WTC11 (cell line): Measurements from ENCODE around the gene EBNA1BP2. TPM values are rescaled to one million over a fixed set of nuclear protein-coding genes. Genes with fewer than 3 reads are reported as not detected.
A peak's percentile ranks its signal among the peaks of the same experiment; 100 is the strongest.

ENCODE experiments used
- ATAC-seq: fragments of 200-7000 bp; cut with Tn5 transposase; 2 replicates; pipeline ENCODE4 v1.10.0; 2021; ENCODE audit warnings: mild to moderate bottlenecking, moderate library complexity
- CTCF ChIA-PET: fragments of 300-600 bp; sonication (Branson Sonifier 250); formaldehyde crosslinking; loops from one replicate; lab custom pipeline; 2021; ENCODE audit warnings: antibody characterized with exemption; lab: Charles Lee
- POLR2A ChIA-PET: fragments of 350-600 bp; sonication (Branson Sonifier 250); formaldehyde crosslinking; loops from one replicate; lab custom pipeline; 2021; ENCODE audit warnings: antibody characterized with exemption; lab: Charles Lee
- DNase-seq: peaks from one replicate; pipeline ENCODE4 v3.0.0; 2021; ENCODE audit warnings: low spot score
- H3K27ac Mint-ChIP-seq: 2 replicates; pipeline ENCODE4 v1.8.0; 2021; ENCODE audit warnings: mixed read lengths
- H3K27me3 Mint-ChIP-seq: 2 replicates; pipeline ENCODE4 v1.8.0; 2021; ENCODE audit warnings: low read depth, mild to moderate bottlenecking, moderate library complexity, mixed read lengths
- H3K36me3 Mint-ChIP-seq: 2 replicates; pipeline ENCODE4 v1.8.0; 2021; ENCODE audit warnings: mixed read lengths
- H3K4me1 Mint-ChIP-seq: 2 replicates; pipeline ENCODE4 v1.8.0; 2022; ENCODE audit warnings: mixed read lengths
- H3K4me3 Mint-ChIP-seq: 2 replicates; pipeline ENCODE4 v1.8.0; 2021; ENCODE audit warnings: mild to moderate bottlenecking, moderate library complexity, mixed read lengths
- H3K9me3 Mint-ChIP-seq: 2 replicates; pipeline ENCODE4 v1.8.0; 2021; ENCODE audit warnings: mixed read lengths
- AR ChIP-seq: fragments of 250-450 bp; sonication (Bioruptor Pico); IDR thresholded peaks from 2 replicates; pipeline ENCODE4 v1.9.0; 2021; ENCODE audit warnings: mild to moderate bottlenecking
- ATF1 ChIP-seq: sonication (generic); formaldehyde crosslinking; IDR thresholded peaks from 2 replicates; pipeline ENCODE4 v1.8.1; 2023; ENCODE audit warnings: mild to moderate bottlenecking, moderate library complexity, missing genetic modification reagents
- CBFB ChIP-seq: sonication (generic); formaldehyde crosslinking; IDR thresholded peaks from 2 replicates; pipeline ENCODE4 v1.8.1; 2022; ENCODE audit warnings: mild to moderate bottlenecking, low read depth, missing genetic modification reagents
- EMX1 ChIP-seq: fragments of 250-450 bp; sonication (Bioruptor Pico); IDR thresholded peaks from 2 replicates; pipeline ENCODE4 v1.8.0; 2021; ENCODE audit warnings: mild to moderate bottlenecking
- ERG ChIP-seq: fragments of 250-450 bp; sonication (Bioruptor Pico); IDR thresholded peaks from 2 replicates; pipeline ENCODE4 v1.8.0; 2021; ENCODE audit warnings: mild to moderate bottlenecking
- ETV6 ChIP-seq: sonication (generic); formaldehyde crosslinking; IDR thresholded peaks from 2 replicates; pipeline ENCODE4 v1.8.1; 2022; ENCODE audit warnings: mild to moderate bottlenecking, missing genetic modification reagents
- FOXK1 ChIP-seq: sonication (generic); formaldehyde crosslinking; IDR thresholded peaks from 2 replicates; pipeline ENCODE4 v1.8.0; 2022; ENCODE audit warnings: mild to moderate bottlenecking, moderate library complexity, missing genetic modification reagents
- HMGA2 ChIP-seq: fragments of 250-450 bp; sonication (Bioruptor Pico); IDR thresholded peaks from 2 replicates; pipeline ENCODE4 v1.4.0; 2021; ENCODE audit warnings: mild to moderate bottlenecking, moderate library complexity
- KAT7 ChIP-seq: sonication (generic); formaldehyde crosslinking; IDR thresholded peaks from 2 replicates; pipeline ENCODE4 v1.8.1; 2023; ENCODE audit warnings: missing genetic modification reagents, mild to moderate bottlenecking, borderline replicate concordance
- NR2C2 ChIP-seq: sonication (generic); formaldehyde crosslinking; IDR thresholded peaks from 2 replicates; pipeline ENCODE4 v1.8.0; 2022; ENCODE audit warnings: mild to moderate bottlenecking, missing genetic modification reagents
- PRRX2 ChIP-seq: fragments of 250-450 bp; sonication (Bioruptor Pico); IDR thresholded peaks from 2 replicates; pipeline ENCODE4 v1.8.0; 2021; ENCODE audit warnings: mild to moderate bottlenecking
- SMAD3 ChIP-seq: sonication (generic); formaldehyde crosslinking; IDR thresholded peaks from 2 replicates; pipeline ENCODE4 v1.8.0; 2022; ENCODE audit warnings: missing genetic modification reagents, mild to moderate bottlenecking, borderline replicate concordance
- SP1 ChIP-seq: sonication (generic); formaldehyde crosslinking; conservative IDR thresholded peaks from 2 replicates; pipeline ENCODE4 v1.8.1; 2022; ENCODE audit warnings: missing genetic modification reagents
- TEAD1 ChIP-seq: sonication (generic); formaldehyde crosslinking; IDR thresholded peaks from 2 replicates; pipeline ENCODE4 v1.8.0; 2022; ENCODE audit warnings: mild to moderate bottlenecking, missing genetic modification reagents
- USF1 ChIP-seq: sonication (generic); formaldehyde crosslinking; IDR thresholded peaks from 2 replicates; pipeline ENCODE4 v1.8.0; 2022; ENCODE audit warnings: mild to moderate bottlenecking, missing genetic modification reagents
- ZNF138 ChIP-seq: sonication (generic); formaldehyde crosslinking; conservative IDR thresholded peaks from 2 replicates; pipeline ENCODE4 v1.8.1; 2022; ENCODE audit warnings: mild to moderate bottlenecking, moderate library complexity, missing genetic modification reagents
- ZNF416 ChIP-seq: fragments of 250-450 bp; sonication (Bioruptor Pico); IDR thresholded peaks from 2 replicates; pipeline ENCODE4 v1.9.0; 2021; ENCODE audit warnings: mild to moderate bottlenecking, inconsistent platforms
- ZNF532 ChIP-seq: fragments of 250-450 bp; sonication (Bioruptor Pico); IDR thresholded peaks from 2 replicates; pipeline ENCODE4 v1.9.0; 2021; ENCODE audit warnings: mild to moderate bottlenecking, borderline replicate concordance
- total RNA-seq: library from RNA; stranded (reverse); gene quantifications from 3 replicates; pipeline ENCODE4 v1.2.3, GENCODE V29; 2021

Gene EBNA1BP2
- total RNA-seq, 1 experiment from 2014 or later: 93.7 TPM

GRCh38 chr1:43134640-43135039, 37.5 kb downstream of the EBNA1BP2 start:
- TF ChIP-seq ZNF416 (CRISPR knock-in tag) (no peak), ZNF532 (CRISPR knock-in tag) (no peak), SMAD3 (no peak), ERG (CRISPR knock-in tag) (no peak), CBFB (CRISPR knock-in tag) (no peak), ETV6 (no peak), AR (CRISPR knock-in tag) (no peak), KAT7 (no peak), ZNF138 (CRISPR knock-in tag) (no peak), NR2C2 (CRISPR knock-in tag) (no peak), SP1 (CRISPR knock-in tag) (no peak), USF1 (no peak), PRRX2 (no peak), HMGA2 (no peak), ATF1 (CRISPR knock-in tag) (no peak), FOXK1 (CRISPR knock-in tag) (no peak)
- TF ChIP-seq, all 79 proteins: peak for 0
- peaks cover 60% of the 10 kb centered on the region for H3K9me3 Mint-ChIP-seq
- H3K4me3 Mint-ChIP-seq: no peak overlapping the region
- H3K4me1 Mint-ChIP-seq: peaks cover 20% of the 10 kb centered on the region
- H3K27me3 Mint-ChIP-seq: no peaks in the 10 kb centered on the region
- ATAC-seq (no peak), DNase-seq (no peak)
- ChIA-PET POLR2A (no interaction called here), CTCF (no interaction called here)
- H3K36me3 Mint-ChIP-seq: peaks cover 66% of the 10 kb centered on the region
- H3K27ac Mint-ChIP-seq: no peak overlapping the region

GRCh38 chr1:43134068-43134467, 38.0 kb downstream of the EBNA1BP2 start:
- no peaks in the 10 kb centered on the region for H3K27me3 Mint-ChIP-seq
- no peak overlapping the region for H3K4me3 Mint-ChIP-seq
- CTCF ChIA-PET: interaction anchor here (0.8 kb wide), 2 partner anchors 10 to 60 kb away, joined by 3 to 5 read pairs; no protein-coding TSS in a partner anchor
- H3K36me3 Mint-ChIP-seq: peaks cover 60% of the 10 kb centered on the region
- peaks cover 56% of the 10 kb centered on the region for H3K9me3 Mint-ChIP-seq
- TF ChIP-seq EMX1 (no peak), TEAD1 (CRISPR knock-in tag) (peak; percentile 62; the same call in 1 of the 2 replicates)
- no peak overlapping the region for H3K27ac Mint-ChIP-seq
- H3K4me1 Mint-ChIP-seq: peaks cover 20% of the 10 kb centered on the region
- DNase-seq (no peak), ATAC-seq (peak; percentile 30; the same call in 1 of the 2 replicates)
- POLR2A ChIA-PET: no interaction called here
